DND-41 (cell line): ENCODE measurements around the gene MAP4K3.

Source experiments
- ATAC-seq: fragments of 200-7000 bp; cut with Tn5 transposase; 3 replicates; pipeline ENCODE4 v1.9.1; 2021; ENCODE audit warnings: low read depth; ENCODE audit not compliant: insufficient read depth
- DNase-seq: peaks from one replicate; pipeline ENCODE4 v3.0.0-alpha.2; 2020
- H2AFZ ChIP-seq: 2 replicates; pipeline ENCODE4 v1.6.0; 2012; ENCODE audit warnings: low read depth, low read length
- H3K27ac ChIP-seq: 2 replicates; pipeline ENCODE4 v1.5.1; 2012; ENCODE audit warnings: low read length, inconsistent platforms
- H3K27me3 ChIP-seq: fragments of 200-600 bp; sonication (generic); 2 replicates; pipeline ENCODE4 v1.6.0; 2012; ENCODE audit warnings: low read length, mild to moderate bottlenecking, inconsistent platforms; ENCODE audit not compliant: insufficient read depth, poor library complexity
- H3K36me3 ChIP-seq: 2 replicates; pipeline ENCODE4 v1.5.1; 2012; ENCODE audit warnings: low read length, inconsistent platforms; ENCODE audit not compliant: insufficient read depth
- H3K4me1 ChIP-seq: 2 replicates; pipeline ENCODE4 v1.5.1; 2012; ENCODE audit warnings: mild to moderate bottlenecking, low read length; ENCODE audit not compliant: insufficient read depth
- H3K4me2 ChIP-seq: 2 replicates; pipeline ENCODE4 v1.6.0; 2012; ENCODE audit warnings: mild to moderate bottlenecking, moderate library complexity, low read length, inconsistent platforms; ENCODE audit not compliant: insufficient read depth
- H3K4me3 ChIP-seq, 2 experiments: fragments of 200-600 bp in 1 of 2; shearing (Covaris generic) in 1 of 2; 2 replicates each; pipeline ENCODE4 v1.5.1; 2012 to 2016; ENCODE audit warnings: inconsistent platforms in 2 of 2, low read length in 2 of 2, mild to moderate bottlenecking in 2 of 2, low read depth in 1 of 2, moderate library complexity in 1 of 2
- H3K79me2 ChIP-seq: 2 replicates; pipeline ENCODE4 v1.6.0; 2012; ENCODE audit warnings: low read length, inconsistent platforms; ENCODE audit not compliant: insufficient read depth
- H3K9ac ChIP-seq: 2 replicates; pipeline ENCODE4 v1.6.0; 2012; ENCODE audit warnings: low read depth, mild to moderate bottlenecking, inconsistent platforms, low read length, moderate library complexity
- H3K9me3 ChIP-seq: 2 replicates; pipeline ENCODE4 v1.5.1; 2012; ENCODE audit warnings: low read length, moderate library complexity, mild to moderate bottlenecking, inconsistent platforms; ENCODE audit not compliant: insufficient read depth, severe bottlenecking
- H4K20me1 ChIP-seq: 2 replicates; pipeline ENCODE4 v1.6.0; 2012; ENCODE audit warnings: low read length; ENCODE audit not compliant: insufficient read depth
- CTCF ChIP-seq: IDR thresholded peaks from 2 replicates; pipeline ENCODE4 v1.5.1; 2012; ENCODE audit warnings: borderline replicate concordance, low read length, moderate library complexity, mild to moderate bottlenecking; ENCODE audit not compliant: poor library complexity, severe bottlenecking; ENCODE audit errors: extremely low read depth
- EZH2 ChIP-seq: IDR thresholded peaks from 3 replicates; pipeline ENCODE4 v1.6.1; 2012; ENCODE audit warnings: borderline replicate concordance, low read depth, mild to moderate bottlenecking, moderate library complexity, low read length, inconsistent platforms; ENCODE audit not compliant: severe bottlenecking

MAP4K3 gene

GRCh38 chr2:39243469-39244123 lies 193.5 kb downstream of the MAP4K3 start, which contains the start of gene CDKL4:
Gene CDKL4 (minus strand): TSS chr2:39243970.
- peak within 1 kb of the TSS; percentile 36 for H3K27ac ChIP-seq
- no peaks in the 10 kb centered on the region for H3K27me3 ChIP-seq
- peak within 1 kb of the TSS; percentile 43 for H3K9ac ChIP-seq
- peak within 1 kb of the TSS; percentile 55 for H3K4me2 ChIP-seq
- peak within 1 kb of the TSS in 1 of 2 experiments; percentile 57; a peak in 2 of 4 replicates for H3K4me3 ChIP-seq
- H3K9me3 ChIP-seq = no peaks in the 10 kb centered on the region
- ATAC-seq (no peak), DNase-seq (no peak)
- H3K36me3 ChIP-seq = no peaks in the 10 kb centered on the region
- peaks cover 19% of the 10 kb centered on the region for H3K4me1 ChIP-seq
- peak within 1 kb of the TSS; percentile 77 for H2AFZ ChIP-seq
- H3K79me2 ChIP-seq = no peaks in the 10 kb centered on the region
- TF ChIP-seq CTCF (no peak), EZH2 (no peak)
- H4K20me1 ChIP-seq = no peaks in the 10 kb centered on the region

- H3K36me3 ChIP-seq = no peaks in the 10 kb centered on the region
- peaks cover 19% of the 10 kb centered on the region for H3K4me1 ChIP-seq
- H3K27me3 ChIP-seq = no peaks in the 10 kb centered on the region
- DNase-seq (no peak), ATAC-seq (no peak)
- peaks cover under 1% of the 10 kb centered on the region for H3K9me3 ChIP-seq
- H2AFZ ChIP-seq = no peak overlapping the region
- TF ChIP-seq CTCF (no peak), EZH2 (no peak)
- no peak overlapping the region for H3K27ac ChIP-seq
- no peak overlapping the region for H3K9ac ChIP-seq
- H3K4me3 ChIP-seq = no peak overlapping the region
- H3K79me2 ChIP-seq = no peaks in the 10 kb centered on the region
- no peaks in the 10 kb centered on the region for H4K20me1 ChIP-seq
- no peak overlapping the region for H3K4me2 ChIP-seq
Observed at GRCh38 chr2:39241588-39241987, 195.5 kb downstream of the MAP4K3 start.

GRCh38 chr2:39240758-39241157 lies 196.3 kb downstream of the MAP4K3 start:
- H3K9me3 ChIP-seq = peaks cover 6% of the 10 kb centered on the region
- H3K4me3 ChIP-seq = no peak overlapping the region
- H3K79me2 ChIP-seq = no peaks in the 10 kb centered on the region
- TF ChIP-seq EZH2 (no peak), CTCF (no peak)
- H3K27me3 ChIP-seq = no peaks in the 10 kb centered on the region
- no peaks in the 10 kb centered on the region for H4K20me1 ChIP-seq
- H3K4me2 ChIP-seq = no peak overlapping the region
- no peak overlapping the region for H2AFZ ChIP-seq
- DNase-seq (no peak), ATAC-seq (no peak)
- H3K4me1 ChIP-seq = peaks cover 16% of the 10 kb centered on the region
- H3K9ac ChIP-seq = no peak overlapping the region
- no peaks in the 10 kb centered on the region for H3K36me3 ChIP-seq
- H3K27ac ChIP-seq = no peak overlapping the region
